HPDE6-E6E7 (cell line): ENCODE results near the gene ATP6V0E1.
"Not testable (repeated sequence)": the region's sequence is repeated elsewhere in the genome, so short reads cannot be mapped to it uniquely, and the experiment has no call there.

ENCODE experiments used
- DNase-seq: peaks from one replicate; pipeline ENCODE4 v3.0.0; 2011; ENCODE audit warnings: missing footprints; ENCODE audit errors: extremely low spot score

ATP6V0E1 gene

DNA sequence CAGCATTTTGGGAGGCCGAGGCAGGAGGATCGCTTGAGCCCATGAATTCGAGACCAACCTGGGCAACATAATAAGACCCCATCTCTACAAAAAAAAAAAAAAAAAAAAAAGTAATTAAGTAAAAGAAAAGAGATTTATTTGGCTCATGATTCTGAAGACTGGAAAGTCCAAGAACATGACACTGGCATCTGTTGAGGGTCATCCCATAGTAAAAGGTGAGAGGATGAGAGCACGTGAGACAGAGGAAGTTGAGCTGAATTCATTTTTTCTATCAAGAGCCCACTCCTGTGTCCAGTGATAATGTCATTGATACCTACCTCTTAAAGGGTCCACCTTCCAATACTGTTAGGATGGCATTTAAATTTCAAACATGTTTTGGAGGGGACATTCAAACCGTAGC lies 92.4 kb downstream of the ATP6V0E1 start:
- DNase-seq: no peak

DNA sequence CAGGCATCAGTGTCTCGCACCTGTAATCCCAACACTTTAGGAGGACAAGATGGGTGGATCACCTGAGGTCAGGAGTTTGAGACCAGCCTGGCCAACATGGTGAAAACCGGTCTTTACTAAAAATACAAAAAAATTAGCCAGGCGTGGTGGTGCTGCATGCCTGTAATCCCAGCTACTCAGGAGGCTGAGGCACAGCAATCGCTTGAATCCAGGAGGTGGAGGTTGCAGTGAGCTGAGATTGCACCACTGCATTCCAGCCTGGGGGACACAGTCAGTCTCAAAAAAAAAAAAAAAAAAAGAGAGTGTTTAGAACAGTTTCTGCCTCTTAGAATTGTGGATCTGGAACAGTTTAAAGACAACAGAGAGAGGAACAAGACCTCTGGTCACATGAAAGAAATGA lies 92.9 kb downstream of the ATP6V0E1 start:
- DNase-seq: not testable (repeated sequence)

DNA sequence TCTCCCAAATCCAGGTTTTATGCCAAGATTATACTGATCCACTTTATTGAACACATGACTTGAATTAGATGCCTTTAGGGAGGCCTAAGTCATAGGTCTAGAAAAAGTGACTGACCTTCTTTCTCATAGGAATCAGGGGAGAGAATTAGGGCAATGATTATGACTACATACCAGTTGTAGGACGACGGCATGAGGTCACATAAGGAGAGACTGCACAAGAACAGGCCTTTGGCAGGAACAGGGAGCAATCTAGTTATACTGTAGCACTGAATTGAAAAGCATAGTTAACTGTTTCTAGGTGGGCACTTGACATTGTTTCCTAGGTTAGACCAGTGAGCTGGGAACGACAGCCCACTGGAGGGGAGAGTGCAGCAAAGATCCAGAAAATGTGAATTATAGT lies 95.3 kb downstream of the ATP6V0E1 start:
- no peak for DNase-seq
